Upper lobe of left lung (tissue), 4 donors: ENCODE measurements around the gene EIPR1.

ENCODE experiments used
- POLR2AphosphoS5 ChIP-seq, 2 donors: sonication (generic); formaldehyde crosslinking; IDR thresholded peaks; one replicate each; pipeline ENCODE4 v1.5.1; 2017; ENCODE audit warnings: antibody characterized with exemption in 2 of 2
- TF ChIP-seq, protein P1 (sequence below), 6 experiments: fragments of 450-650 bp in 4 of 6; fragments of 200-600 bp in 2 of 6; sonication (generic) in 2 of 6; IDR thresholded peaks; one replicate each; pipeline ENCODE4 v1.5.1; 2016 to 2019; ENCODE audit warnings: antibody characterized with exemption in 6 of 6

DNA sequence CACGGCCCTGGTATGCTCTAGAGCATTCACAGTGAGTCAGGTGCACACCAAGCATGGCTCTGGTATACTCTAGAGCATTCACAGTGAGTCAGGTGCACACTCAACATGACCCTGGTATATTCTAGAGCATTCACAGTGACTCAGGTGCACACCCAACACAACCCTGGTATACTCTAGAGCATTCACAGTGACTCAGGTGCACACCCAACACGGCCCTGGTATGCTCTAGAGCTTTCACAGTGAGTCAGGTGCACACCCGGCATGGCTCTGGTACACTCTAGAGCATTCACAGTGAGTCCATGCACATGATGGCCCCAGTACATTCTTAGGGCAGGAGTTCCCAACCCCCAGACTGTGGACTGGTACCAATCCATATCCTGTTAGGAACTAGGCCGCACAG, 158.1 kb downstream of the EIPR1 start:
- TF ChIP-seq POLR2AphosphoS5 (IDR thresholded peaks at IDR 0.05): no peak
- TF ChIP-seq, protein P1, sequence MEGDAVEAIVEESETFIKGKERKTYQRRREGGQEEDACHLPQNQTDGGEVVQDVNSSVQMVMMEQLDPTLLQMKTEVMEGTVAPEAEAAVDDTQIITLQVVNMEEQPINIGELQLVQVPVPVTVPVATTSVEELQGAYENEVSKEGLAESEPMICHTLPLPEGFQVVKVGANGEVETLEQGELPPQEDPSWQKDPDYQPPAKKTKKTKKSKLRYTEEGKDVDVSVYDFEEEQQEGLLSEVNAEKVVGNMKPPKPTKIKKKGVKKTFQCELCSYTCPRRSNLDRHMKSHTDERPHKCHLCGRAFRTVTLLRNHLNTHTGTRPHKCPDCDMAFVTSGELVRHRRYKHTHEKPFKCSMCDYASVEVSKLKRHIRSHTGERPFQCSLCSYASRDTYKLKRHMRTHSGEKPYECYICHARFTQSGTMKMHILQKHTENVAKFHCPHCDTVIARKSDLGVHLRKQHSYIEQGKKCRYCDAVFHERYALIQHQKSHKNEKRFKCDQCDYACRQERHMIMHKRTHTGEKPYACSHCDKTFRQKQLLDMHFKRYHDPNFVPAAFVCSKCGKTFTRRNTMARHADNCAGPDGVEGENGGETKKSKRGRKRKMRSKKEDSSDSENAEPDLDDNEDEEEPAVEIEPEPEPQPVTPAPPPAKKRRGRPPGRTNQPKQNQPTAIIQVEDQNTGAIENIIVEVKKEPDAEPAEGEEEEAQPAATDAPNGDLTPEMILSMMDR (IDR thresholded peaks at IDR 0.05): no peak
